ENCODE data around the gene NME5.

- TF ChIP-seq POLR2A (IDR thresholded peaks at IDR 0.05; ENCODE audit: low read length) (no peak), GATA1 (IDR thresholded peaks at IDR 0.05; ENCODE audit: low read depth, low read length) (no peak)
Measured at GRCh38 chr5:138138949-138139780, at the start of gene NME5.

Measured in erythroblast (primary cell).